GM18508 (cell line): Measurements from ENCODE around the gene ATG4B.
"Not testable (repeated sequence)": the region's sequence is repeated elsewhere in the genome, so short reads cannot be mapped to it uniquely, and the experiment has no call there.

Experiments used
- ATAC-seq: cut with Tn5 transposase; IDR thresholded peaks from one replicate; pipeline ENCODE4 v1.9.1; 2021; ENCODE audit warnings: moderate number of reproducible peaks; ENCODE audit not compliant: insufficient read depth, unreplicated experiment

The ATG4B gene

DNA sequence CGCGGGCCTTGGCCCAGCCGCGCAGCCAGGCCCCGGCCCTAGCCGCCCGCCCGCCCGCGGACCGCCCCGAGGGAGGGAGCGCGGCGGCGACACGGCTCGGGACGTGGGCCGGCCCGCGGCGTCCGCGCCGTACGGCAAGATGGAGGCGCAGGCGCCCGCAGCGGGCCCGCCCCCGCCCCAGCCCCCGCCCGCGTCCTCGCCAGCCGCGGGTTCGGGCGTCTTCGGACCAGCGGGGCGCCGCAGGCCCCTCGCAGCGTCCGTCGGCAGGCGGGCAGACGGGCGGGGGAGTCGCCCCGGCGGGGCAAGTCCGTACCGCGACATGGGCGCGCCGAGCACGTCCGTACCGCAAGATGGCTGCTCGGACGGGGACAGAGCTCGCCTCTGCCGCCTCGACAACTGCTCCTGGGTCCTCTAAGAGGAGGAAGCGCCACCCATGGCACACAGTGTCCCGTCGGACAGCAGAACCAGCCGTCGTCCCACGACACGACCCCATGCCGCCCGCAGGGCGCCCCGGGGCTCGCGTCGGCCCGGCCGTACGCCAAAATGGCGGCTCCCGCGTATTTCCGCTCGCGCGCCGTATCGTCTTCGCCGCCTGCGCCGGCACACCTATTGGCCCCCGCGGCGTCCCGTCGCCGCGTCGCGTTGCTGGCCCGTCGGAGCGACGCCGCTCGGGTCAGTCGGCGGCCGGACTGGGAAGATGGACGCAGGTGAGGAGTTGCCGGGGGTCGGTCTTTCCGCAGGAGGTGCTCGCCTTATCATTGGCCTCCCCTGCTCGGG, at the start of gene ATG4B, which contains the start of gene THAP4:
Gene ATG4B, plus strand, starts transcription at position 676 of the 777 bp plus-strand sequence. Its CDS starts 22 bp downstream, at position 698.
Gene THAP4, minus strand, starts transcription at position 141 of the 777 bp plus-strand sequence. CDS start 141 bp downstream, outside the sequence.
- ATAC-seq = no peak

DNA sequence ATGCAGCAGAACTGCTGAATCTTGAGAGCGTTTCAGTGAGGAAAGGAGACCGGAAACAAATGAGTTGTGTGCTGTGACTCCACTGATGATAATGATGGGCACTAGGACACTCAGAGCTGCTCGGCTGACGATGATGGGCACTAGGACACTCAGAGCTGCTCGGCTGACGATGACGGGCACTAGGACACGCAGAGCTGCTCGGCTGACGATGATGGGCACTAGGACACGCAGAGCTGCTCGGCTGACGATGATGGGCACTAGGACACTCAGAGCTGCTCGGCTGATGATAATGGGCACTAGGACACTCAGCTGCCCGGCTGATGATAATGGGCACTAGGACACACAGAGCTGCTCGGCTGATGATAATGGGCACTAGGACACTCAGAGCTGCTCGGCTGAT, 47.6 kb upstream of the ATG4B start:
- ATAC-seq = not testable (repeated sequence)

DNA sequence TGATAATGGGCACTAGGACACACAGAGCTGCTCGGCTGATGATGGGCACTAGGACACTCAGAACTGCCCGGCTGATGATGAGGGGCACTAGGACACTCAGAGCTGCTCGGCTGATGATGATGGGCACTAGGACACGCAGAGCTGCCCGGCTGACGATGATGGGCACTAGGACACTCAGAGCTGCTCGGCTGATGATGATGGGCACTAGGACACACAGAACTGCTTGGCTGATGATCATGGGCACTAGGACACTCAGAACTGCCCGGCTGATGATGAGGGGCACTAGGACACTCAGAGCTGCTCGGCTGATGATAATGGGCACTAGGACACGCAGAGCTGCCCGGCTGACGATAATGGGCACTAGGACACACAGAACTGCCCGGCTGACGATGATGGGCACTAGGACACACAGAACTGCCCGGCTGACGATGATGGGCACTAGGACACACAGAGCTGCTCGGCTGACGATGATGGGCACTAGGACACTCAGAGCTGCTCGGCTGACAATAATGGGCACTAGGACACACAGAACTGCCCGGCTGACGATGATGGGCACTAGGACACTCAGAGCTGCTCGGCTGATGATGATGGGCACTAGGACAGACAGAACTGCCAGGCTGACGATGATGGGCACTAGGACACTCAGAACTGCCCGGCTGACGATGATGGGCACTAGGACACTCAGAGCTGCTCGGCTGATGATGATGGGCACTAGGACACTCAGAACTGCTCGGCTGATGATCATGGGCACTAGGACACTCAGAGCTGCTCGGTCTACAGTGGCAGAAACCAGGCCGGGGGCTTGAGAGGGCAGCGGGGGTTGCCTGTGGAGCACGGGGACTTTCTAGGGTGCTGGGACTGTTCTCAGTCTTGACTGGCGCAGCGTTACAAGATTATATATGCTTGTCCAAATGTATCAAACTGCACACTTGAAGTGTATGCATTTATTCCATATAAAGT, 46.7 kb upstream of the ATG4B start:
- ATAC-seq = not testable (repeated sequence)

DNA sequence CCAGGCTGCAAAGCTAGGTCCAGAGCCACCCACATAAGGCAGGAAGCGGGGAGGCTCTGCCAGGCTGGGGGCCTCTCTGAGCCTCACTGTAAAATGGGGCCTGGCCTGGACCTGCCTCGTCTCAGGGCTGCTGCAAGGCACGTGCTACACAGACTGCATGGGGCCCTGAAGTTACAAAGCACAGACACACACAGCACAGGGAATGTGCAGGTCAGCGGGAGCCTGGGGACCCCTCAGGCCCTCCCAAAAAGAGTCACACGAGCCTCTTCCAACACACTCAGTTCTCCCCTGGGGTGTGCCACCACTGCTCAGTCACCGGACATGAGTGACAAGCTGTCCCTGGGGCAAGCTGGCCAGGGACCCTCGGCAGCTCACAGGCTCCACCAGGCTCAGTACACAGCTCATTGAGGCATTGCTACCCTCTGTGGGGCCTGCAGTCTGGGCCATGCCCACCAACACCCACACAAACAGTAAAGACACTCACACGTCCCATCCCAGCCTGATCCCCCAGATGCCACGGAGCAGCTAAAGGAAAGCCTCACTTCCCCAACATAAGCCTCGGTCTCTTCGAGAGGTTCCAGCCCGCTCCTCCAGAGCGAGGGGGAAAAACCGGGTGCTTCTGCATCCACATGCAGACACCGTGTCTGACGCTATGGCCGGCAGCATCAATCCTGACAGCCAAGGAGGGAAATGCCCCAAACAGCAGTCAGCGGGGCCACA, 45.2 kb upstream of the ATG4B start:
- ATAC-seq = no peak

DNA sequence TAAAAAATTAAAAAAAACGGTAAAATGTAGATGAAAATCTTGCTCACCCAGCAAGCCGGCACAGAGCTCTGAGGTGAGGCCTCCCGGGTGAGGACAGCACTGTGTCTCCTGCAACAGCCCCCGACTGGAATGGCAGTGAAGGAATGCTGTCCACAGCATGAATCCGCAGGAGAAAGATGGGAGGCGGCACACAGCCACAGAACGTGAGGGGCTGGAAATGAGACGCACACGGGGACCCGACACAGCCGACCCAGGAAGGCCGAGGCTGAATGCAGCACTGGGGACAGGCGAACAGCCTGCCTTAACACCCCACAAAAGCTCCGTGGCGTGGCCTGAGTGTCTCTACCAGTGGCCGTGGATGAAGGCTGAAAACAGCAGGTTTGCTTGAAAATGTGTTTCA, 44.2 kb upstream of the ATG4B start:
- no peak for ATAC-seq

DNA sequence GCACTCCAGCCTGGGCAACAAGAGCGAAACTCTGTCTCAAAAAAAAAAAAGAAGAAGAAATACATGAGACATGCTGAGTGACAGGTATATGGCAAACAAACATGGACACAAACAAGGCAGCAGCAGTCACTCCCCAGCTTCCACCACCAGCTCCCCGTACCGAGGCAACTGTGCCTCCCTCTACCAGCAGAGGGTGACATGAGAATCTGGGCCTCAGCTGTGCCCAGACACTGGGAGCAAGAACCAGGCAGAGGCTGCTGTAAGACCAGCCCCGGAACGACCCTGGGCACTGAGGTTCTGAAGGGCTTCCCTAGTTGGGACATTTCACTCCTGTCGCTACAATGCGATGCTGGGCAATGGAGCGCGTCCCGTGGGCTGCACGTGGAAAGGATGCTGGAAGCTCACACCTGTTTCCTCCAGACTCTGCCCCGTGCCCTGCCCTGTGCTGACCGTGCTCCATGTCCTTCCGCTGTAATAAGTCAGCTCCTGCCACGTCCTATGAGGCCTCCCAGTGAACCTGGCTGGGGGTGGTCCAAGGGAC, 41.8 kb upstream of the ATG4B start:
- no peak for ATAC-seq

DNA sequence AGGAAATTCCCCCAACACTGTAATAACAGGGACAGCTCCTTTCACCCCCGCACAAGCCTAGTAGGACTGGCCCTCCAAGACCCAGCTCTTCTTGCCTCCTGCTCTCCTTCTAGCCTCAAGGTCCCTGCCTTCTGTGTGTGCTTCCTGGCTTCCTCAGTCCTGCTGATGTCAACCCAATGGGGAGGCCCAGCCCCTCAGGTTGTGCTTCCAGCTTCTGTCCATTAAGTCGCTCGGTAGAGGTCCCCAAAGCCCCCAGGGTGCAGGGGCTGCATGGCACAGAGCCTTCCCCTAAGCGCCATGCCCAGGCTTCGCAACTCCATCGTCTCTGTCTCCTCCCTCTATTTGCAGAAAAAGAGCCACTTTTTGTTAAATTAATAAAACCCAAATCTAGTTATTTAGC, 39.9 kb upstream of the ATG4B start:
- no peak for ATAC-seq

DNA sequence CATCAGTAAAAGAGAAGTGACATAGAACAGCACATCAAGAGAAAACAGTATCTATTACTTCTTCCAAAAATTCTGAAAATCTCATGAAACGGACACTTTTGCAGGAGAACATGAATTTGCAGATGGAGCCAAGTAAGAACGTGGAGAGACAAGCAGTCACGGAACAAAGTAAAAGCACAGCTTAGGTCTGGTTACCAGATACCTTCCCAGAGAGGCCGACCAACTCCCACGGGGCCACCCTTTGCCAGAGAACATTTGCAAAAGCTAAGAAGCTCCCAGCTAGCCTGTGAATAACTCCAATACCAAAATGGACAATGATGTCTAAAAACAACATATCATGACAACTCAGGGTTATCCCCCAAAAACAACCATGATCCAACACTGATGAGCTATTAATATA, 39.4 kb upstream of the ATG4B start:
- no peak for ATAC-seq

GRCh38 chr2:241598487-241598886, 39.0 kb upstream of the ATG4B start:
- ATAC-seq = no peak

- ATAC-seq = no peak
Measured at GRCh38 chr2:241599615-241600014, 37.9 kb upstream of the ATG4B start.

GRCh38 chr2:241601841-241602240, 35.7 kb upstream of the ATG4B start:
- no peak for ATAC-seq

DNA sequence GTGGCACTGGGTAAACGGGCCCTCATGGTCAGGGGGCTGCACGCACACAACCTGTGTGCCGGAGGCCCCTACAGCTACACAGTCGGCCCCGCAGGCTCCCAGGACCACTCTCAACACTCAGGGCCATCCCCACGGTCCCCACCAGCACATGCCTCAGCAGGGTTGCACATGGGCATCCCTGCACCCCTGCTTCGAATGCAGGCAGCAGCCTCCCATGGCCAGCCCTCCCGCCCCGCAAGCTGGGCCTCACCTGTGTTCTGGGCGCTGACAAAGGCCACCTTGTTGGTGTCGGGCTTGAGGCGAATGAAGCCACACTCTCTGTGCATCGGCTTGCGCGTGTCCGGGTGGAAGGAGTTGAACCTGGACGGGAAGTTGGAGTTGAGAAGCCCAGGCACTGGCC, 34.8 kb upstream of the ATG4B start:
- no peak for ATAC-seq

DNA sequence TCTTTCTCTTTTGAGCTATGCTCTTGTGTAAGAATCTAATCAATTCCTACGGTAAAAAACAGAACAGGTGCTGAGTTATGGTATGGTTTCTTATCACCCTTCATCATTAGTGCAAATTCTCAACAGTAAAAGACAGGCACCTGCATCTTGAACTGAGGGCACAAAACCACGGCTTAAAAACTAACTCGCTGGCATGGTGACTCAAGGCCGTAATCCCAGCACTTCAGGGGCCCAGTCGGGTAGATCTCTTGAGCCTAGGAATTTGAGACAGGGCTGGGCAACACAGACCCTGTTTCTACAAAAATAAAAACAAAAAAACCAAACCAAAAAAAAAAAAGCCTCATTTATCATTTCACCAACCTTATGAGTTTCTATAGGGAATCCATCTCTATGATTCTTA, 33.8 kb upstream of the ATG4B start:
- no peak for ATAC-seq

DNA sequence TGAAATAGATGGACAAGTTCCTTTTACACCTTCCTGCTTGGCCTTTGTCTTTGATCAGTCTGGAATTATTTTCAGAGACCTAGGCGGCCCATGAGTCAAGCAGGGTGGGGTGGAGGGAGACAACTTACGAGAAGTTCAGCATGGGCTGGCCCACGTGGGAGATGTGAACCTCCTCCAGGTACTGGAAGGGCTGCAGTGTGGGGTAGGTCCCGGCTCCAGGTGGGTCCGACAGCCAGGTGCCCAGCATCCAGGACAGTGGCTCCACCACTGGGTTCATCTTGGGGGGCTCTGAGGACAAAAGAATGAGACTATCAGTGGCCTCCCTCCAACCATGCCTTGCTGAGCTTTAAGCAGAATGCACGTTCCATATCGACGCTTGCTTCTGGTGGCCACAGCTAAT, 31.3 kb upstream of the ATG4B start:
- ATAC-seq = no peak

GRCh38 chr2:241607162-241607885, 30.2 kb upstream of the ATG4B start:
- ATAC-seq = no peak

DNA sequence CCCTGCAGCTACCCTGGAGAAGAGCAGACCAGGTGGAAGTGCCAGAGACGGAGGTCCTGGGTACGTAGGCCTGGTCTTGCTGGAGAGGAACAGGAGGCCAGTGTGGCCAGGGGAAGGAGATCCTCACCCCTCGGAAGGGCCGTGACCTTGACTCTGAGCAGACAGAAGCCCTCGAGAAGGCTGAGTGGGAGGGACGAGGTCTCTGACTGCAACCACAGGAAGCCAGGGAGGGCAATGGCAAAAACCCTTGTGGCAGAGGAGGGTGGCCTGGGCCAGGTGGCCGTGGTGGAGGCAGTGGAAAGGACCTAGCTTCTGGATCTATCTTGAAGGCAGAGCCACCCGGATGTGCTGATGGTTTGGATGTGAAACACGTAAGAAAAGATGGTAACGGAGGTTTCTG, 28.6 kb upstream of the ATG4B start:
- ATAC-seq = no peak

DNA sequence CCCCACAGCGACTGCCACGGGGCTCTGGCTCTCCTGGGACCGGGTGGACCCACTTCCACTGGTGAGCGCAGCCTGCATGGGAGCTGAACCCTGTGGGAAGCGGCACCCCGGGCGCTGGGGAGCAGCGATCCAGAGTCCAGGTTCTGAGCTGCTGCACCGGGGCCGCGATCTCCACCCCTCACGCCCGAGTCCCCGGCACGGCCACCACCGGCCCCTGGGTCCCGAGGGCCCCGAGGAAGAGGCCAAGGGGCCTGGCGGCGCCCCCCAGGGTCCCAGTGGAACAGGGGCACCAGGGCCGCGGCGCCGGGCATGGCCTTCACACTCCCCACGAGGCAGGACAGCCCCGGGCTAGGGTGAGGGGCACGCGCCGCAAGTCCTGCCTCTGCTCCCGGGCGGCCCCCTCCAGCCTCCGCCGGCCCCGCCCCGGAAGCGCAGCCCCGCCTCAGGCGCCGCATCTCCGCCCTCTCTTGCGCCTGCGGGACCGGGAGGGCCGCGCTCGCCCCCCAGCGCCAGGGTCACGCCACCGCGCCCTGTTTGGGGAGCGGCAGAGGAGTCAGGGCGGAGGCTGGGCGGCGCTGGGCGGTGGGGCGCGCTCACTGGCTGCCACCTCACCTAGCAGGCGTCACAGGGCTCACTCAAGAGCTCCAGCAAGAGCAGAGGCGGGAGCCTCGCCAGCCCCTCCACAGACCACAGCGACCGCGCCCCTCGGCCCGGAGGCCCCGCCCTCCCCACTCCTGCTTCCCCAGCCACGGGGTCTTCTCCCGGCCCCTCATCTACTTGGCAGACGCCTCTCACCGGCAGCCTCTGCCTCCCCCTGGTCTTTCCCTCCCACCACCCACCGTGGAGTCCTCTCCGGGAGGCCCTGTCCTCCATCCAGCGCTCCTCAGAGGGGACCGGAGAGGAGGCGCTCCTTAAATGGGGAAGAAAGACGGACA, 27.4 kb upstream of the ATG4B start:
- no peak for ATAC-seq

GRCh38 chr2:241611062-241611461, 26.4 kb upstream of the ATG4B start:
- no peak for ATAC-seq
